Brain microvascular endothelial cell (primary cell): ENCODE data around the gene CCDC117.
"Not testable (repeated sequence)": the region's sequence is repeated elsewhere in the genome, so short reads cannot be mapped to it uniquely, and the experiment has no call there.

Experiments used
- DNase-seq: peaks from one replicate; pipeline ENCODE4 v3.0.0-alpha.2; 2020
- H3K27ac ChIP-seq: fragments of 250-450 bp; sonication (Bioruptor Pico); 2 replicates; pipeline ENCODE4 v1.5.1; 2020; ENCODE audit warnings: mild to moderate bottlenecking, moderate library complexity
- H3K27me3 ChIP-seq: fragments of 250-450 bp; sonication (Bioruptor Pico); replicated peaks from 2 replicates; pipeline ENCODE4 v1.5.1; 2020; ENCODE audit warnings: mild to moderate bottlenecking
- H3K36me3 ChIP-seq: fragments of 250-450 bp; sonication (Bioruptor Pico); replicated peaks from 2 replicates; pipeline ENCODE4 v1.5.1; 2020; ENCODE audit warnings: mild to moderate bottlenecking
- H3K4me3 ChIP-seq: 2 replicates; pipeline ENCODE4 v1.5.1; 2011; ENCODE audit warnings: low read depth, mild to moderate bottlenecking, control low read depth, low read length, moderate library complexity
- in situ Hi-C: cut with HindIII; loops from 2 replicates; pipeline ENCODE4 v1.10.0; 2017; ENCODE audit warnings: low sequenced_read_pairs, low pct_ligation_motif_present
- TF ChIP-seq, protein P1 (sequence below): IDR thresholded peaks from 2 replicates; pipeline ENCODE4 v1.5.1; 2011; ENCODE audit warnings: low read depth, mild to moderate bottlenecking, moderate library complexity, low read length, control low read depth, inconsistent platforms; ENCODE audit errors: missing control alignments

Gene CCDC117

DNA sequence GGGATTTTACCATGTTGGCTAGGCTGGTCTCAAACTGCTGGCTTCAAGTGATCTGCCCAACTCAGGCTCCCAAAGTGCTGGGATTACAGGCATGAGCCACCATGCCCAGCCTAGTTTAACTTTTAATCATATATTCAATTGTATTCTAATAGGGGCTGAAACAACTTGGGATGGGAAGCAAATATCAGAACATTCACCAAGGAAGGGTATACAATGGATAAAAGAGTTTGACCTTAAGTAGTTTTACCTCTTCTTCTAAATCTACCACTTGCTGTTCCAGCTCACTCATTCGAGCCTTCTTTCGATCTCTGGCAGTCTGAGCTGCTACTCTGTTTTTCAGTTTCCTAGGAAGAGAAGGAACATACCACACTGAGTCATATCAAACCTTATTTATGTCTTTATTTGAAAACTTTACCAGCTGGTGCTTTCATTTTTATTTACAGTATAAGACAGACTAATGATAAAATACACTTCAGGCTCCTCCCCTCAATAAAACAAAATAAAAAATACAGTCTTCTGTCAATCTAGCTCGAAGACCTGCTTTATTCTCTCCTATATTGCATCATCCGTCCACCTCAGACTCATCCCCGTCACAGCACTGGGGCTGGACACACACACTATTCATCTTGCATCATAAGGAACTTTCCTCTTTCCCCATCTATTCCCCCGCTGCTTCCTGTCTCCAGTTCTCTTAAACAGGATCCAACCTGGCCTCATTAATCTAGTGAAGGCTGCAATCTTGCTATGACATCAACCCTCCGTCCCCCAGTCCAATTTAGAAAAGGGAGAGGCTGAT lies 26.5 kb downstream of the CCDC117 start:
- H3K27me3 ChIP-seq, result no peaks in the 10 kb centered on the region
- H3K27ac ChIP-seq, result peak overlapping the region; percentile 97
- DNase-seq, result peak; percentile 87
- TF ChIP-seq, protein P1, sequence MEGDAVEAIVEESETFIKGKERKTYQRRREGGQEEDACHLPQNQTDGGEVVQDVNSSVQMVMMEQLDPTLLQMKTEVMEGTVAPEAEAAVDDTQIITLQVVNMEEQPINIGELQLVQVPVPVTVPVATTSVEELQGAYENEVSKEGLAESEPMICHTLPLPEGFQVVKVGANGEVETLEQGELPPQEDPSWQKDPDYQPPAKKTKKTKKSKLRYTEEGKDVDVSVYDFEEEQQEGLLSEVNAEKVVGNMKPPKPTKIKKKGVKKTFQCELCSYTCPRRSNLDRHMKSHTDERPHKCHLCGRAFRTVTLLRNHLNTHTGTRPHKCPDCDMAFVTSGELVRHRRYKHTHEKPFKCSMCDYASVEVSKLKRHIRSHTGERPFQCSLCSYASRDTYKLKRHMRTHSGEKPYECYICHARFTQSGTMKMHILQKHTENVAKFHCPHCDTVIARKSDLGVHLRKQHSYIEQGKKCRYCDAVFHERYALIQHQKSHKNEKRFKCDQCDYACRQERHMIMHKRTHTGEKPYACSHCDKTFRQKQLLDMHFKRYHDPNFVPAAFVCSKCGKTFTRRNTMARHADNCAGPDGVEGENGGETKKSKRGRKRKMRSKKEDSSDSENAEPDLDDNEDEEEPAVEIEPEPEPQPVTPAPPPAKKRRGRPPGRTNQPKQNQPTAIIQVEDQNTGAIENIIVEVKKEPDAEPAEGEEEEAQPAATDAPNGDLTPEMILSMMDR, result no peak
- peaks cover 45% of the 10 kb centered on the region for H3K36me3 ChIP-seq
- in situ Hi-C loops, result no loop called here
- peak overlapping the region; percentile 79 for H3K4me3 ChIP-seq

DNA sequence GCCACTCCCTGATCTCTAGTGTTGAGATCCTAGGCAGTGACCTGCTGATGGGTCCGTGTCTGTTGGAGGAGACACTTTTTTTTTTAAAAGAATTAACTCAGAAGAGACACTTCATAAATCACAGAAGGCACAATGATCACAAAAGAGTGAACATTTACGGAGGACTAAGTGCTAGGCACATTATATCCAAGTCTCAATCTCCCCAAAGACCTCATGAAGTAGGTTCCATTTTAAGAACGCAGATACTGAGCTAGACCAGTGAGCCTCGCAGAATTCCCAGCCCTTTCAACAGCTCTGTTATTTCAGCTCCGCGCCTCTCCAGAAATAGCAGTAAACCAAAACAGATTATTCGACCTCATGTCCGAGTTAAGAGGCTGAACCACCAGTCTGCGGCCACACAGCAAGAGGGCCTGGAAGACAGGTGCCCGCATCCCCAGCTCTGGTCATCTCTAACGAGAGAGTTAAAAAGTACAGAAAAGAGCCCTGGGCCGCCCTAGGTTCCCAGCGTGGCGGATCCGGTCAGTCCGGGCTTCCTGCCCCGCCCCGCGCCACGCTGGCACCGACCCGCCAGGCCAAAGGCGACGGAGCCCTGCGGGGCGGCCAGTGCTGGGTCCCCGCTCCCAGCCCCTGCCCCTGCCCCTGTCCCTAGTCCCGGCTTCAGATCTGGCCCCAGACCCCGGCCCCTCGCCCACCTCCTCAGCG lies 27.3 kb downstream of the CCDC117 start:
- Histone ChIP-seq H3K36me3 (peaks cover 38% of the 10 kb centered on the region), H3K27me3 (no peaks in the 10 kb centered on the region), H3K4me3 (peak overlapping the region; percentile 79), H3K27ac (peak overlapping the region; percentile 97)
- TF ChIP-seq, protein P1, result no peak
- in situ Hi-C loops, result no loop called here
- peak; percentile 24 for DNase-seq

DNA sequence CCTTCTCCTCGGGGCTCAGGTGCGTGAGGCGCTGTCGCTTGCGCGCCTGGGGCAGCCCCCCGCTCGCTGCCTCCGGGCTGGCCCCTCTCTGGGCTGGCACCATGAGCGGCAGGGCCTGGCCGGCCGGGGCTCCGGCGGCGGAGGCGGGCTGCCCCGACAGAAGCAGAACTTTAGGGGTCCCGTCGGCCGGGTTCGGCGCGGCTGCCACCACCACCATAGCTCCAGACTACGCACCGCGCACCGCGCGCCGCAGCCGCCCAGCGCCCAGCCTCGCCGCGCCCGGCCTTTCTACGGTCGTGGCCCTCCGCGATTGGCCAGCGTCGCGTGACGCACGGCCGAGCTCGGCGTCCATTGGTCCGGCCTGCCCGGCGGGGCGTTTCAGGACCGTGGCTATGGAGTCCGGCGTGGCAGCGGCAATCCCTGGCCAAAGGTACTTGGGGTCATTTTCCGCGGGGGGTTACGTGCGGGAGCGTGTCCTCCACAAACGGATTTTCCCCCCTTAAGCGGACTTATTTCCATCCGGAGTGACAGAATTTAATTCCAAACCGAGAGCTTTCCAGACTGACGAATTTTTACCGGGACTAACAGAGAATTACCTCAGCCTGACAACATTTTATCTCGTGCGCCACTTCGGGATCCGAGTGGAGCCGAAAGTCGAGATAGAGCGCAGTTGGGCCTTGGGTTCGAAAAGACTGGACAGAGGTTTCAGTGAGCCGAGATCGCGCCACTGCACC lies 28.0 kb downstream of the CCDC117 start, which contains the start of gene XBP1:
TSS of gene XBP1 (minus strand) at position 262 of the 734 bp plus-strand sequence.
- in situ Hi-C loops, result no loop called here
- Histone ChIP-seq H3K27me3 (no peaks in the 10 kb centered on the region), H3K4me3 (peak within 1 kb of the TSS; percentile 79), H3K36me3 (peaks cover 30% of the 10 kb centered on the region), H3K27ac (peak within 1 kb of the TSS; percentile 97)
- TF ChIP-seq, protein P1, result no peak
- peak; percentile 86 for DNase-seq

DNA sequence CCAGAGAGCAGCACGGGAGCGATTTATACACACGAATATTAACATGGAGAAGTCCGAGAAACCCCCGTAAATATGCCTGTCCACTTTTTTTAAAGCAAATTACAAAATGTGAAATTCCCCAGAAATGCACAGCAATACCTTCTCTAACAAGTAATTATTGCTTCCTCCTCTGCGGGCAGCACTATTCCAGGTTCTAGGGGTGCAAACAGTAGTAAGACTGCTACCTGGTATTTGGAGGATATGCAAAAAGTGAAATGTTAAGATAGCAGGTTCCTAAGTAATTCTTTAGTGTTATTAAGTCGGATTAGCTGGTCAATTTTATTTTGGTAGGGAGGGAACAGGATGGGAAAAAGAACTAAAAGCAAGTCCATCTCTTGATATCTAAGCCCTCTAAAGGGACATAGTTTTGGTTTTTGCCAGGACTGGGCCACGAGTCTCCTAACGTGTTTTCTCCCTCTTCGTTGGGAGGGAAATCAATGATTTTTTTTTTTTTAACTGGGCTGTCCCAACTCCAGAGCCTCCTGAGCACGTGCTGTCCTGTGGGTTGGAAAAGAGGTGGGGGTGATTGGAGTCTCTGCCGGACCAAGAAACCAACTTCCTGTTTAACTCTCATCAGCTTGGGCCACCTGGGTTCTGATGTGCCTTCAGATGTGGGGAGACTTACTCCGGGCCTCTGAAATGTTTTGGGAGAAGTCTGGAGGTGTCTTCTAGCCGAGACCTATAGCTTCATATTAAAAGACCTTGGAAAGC lies 29.5 kb downstream of the CCDC117 start:
- DNase-seq, result no peak
- TF ChIP-seq, protein P1, result no peak
- in situ Hi-C loops, result no loop called here
- Histone ChIP-seq H3K36me3 (peaks cover 15% of the 10 kb centered on the region), H3K27ac (no peak overlapping the region), H3K27me3 (no peaks in the 10 kb centered on the region), H3K4me3 (no peak overlapping the region)

DNA sequence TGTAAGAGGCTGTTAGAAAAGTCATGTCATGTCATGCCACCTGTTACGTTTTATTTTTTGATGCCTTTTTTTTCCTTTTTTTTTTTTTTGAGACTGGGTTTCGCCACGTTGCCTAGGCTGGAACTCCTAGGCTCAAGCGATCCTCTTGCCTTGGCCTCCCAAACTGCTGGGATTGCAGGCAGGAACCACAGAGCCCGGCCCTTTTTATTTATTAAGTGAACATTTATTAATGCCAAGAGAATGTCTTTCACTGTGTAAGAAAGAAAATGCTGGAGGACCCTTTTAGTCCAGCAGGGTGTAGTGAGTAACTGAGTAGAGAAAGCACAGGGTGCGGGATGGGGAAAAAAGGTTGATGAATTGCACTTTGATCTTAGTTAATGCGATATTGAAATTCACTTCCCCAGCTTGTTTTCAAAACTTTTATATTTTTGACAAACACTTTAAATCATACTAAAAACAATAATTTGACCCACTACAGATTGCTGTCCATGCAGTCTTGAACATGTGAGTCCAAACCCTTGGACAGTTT lies 30.2 kb downstream of the CCDC117 start:
- Histone ChIP-seq H3K27me3 (no peaks in the 10 kb centered on the region), H3K4me3 (no peak overlapping the region), H3K36me3 (peaks cover 10% of the 10 kb centered on the region), H3K27ac (no peak overlapping the region)
- in situ Hi-C loops, result no loop called here
- no peak for DNase-seq
- TF ChIP-seq, protein P1, result peak; percentile 19

DNA sequence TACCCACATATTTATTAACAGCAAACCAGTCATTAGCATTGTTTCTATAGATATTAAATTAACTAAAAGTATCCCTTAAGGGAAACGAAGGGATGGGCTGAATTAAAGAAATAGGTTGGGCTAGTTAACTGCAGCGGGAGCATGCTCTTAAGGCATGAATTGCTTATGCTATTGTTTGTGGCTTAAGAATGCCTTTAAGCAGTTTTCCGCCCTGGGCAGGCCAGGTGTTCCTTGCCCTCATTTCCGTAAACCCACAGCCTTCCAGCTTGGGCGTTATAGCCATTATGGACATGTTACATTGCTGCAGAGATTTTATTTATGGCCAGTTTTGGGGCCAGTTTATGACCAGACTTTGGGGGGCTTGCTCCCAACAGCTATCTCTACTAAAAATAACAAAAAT lies 32.9 kb downstream of the CCDC117 start:
- H3K4me3 ChIP-seq, H3K36me3 ChIP-seq, in situ Hi-C loops, H3K27me3 ChIP-seq, H3K27ac ChIP-seq, DNase-seq: not testable (repeated sequence)
